ENCODE measurements around the gene RASA4B. TPM values are rescaled to one million over a fixed set of nuclear protein-coding genes. Genes with fewer than 3 reads are reported as not detected.

The RASA4B gene
- total and polyA plus RNA-seq, 9 of the 15 experiments (the other 6 are each of a cell fraction or from before 2014, with no cell fraction given), result 0.01 to 2.9 (median 1.5) TPM; not detected in 1

GRCh38 chr7:102439963-102440795, 77.4 kb downstream of the RASA4B start:
- Histone ChIP-seq H3K9me3 (replicated peaks; ENCODE audit: control insufficient read depth, insufficient read depth, low read depth, low read length) (no peaks in the 10 kb centered on the region), H3K9me1 (ENCODE audit: control insufficient read depth, insufficient read depth, low read length) (peaks cover 3% of the 10 kb centered on the region), H3K79me2 (ENCODE audit: control insufficient read depth, insufficient read depth, low read length) (no peaks in the 10 kb centered on the region), H3K4me2 (ENCODE audit: insufficient read depth, low read length) (no peak overlapping the region), H3K4me1 (replicated peaks in 1 of 2; ENCODE audit: control insufficient read depth in 2 of 2, insufficient read depth in 2 of 2, low read length in 2 of 2) (peaks cover 35 to 60% of the 10 kb centered on the region in 2 experiments), H3K27ac (ENCODE audit: extremely low read depth, low read depth, low read length) (no peak overlapping the region), H3K4me3 (no peak overlapping the region), H3K9ac (ENCODE audit: insufficient read depth in 1 of 2, low read depth in 2 of 2, low read length in 2 of 2) (no peak overlapping the region), H3K36me3 (ENCODE audit: control insufficient read depth, insufficient read depth, low read length) (peaks cover 26% of the 10 kb centered on the region; the same call in 2 of the 3 replicates), H4K20me1 (replicated peaks; ENCODE audit: control insufficient read depth, insufficient read depth, low read length) (no peaks in the 10 kb centered on the region; the same call in 1 of the 2 replicates), H2AFZ (ENCODE audit: low read depth, low read length) (no peak overlapping the region), H3K27me3 (ENCODE audit: control insufficient read depth in 2 of 2, insufficient read depth in 2 of 2, low read length in 2 of 2) (no peaks in the 10 kb centered on the region; a peak in 1 of 5 replicates)
- BruUV-seq (replicated peaks), result no TSS peak
- POLR2A ChIA-PET, result interaction anchor here (0.7 to 2.5 kb wide), 8 partner anchors 9 to 733 kb away, joined by 3 to 7 read pairs (median 4); no protein-coding TSS in a partner anchor
- WGBS (ENCODE audit: insufficient coverage, low coverage, missing lambda C conversion rate), result 31% methylated on average over 17 of the region's 17 CpGs
- ATAC-seq (peak; percentile 75), FAIRE-seq (peak; percentile 96), DNase-seq (ENCODE audit: extremely low read depth in 1 of 4, low spot score in 3 of 4) (peak; percentile 52 to 88 (median 67))
- intact Hi-C loops (cut with micrococcal nuclease) (loop anchor here (1.0 kb wide), 1 partner anchor 20 kb away; no protein-coding TSS in a partner anchor), in situ Hi-C loops (cut with MboI) (no loop called here)
- CTCF ChIA-PET (ENCODE audit: low intra/inter-chr PET ratio), result no interaction called here
- no peak for TF ChIP-seq CREBBP (IDR thresholded peaks at IDR 0.05; ENCODE audit: low read depth, low read length)
- no peak for TF ChIP-seq ZNF212 (CRISPR knock-in tag; IDR thresholded peaks at IDR 0.05)
- no peak for TF ChIP-seq CHAMP1 (IDR thresholded peaks at IDR 0.05)
- TF ChIP-seq JUNB (CRISPR knock-in tag; conservative IDR thresholded peaks at IDR 0.05), result no peak
- TF ChIP-seq PCBP2 (IDR thresholded peaks at IDR 0.05; ENCODE audit: low read depth, low read length, poor library complexity, severe bottlenecking), result no peak
- no peak for TF ChIP-seq HCFC1 (IDR thresholded peaks at IDR 0.05; ENCODE audit: low read depth, low read length)
- no peak for TF ChIP-seq E2F4 (CRISPR knock-in tag; IDR thresholded peaks at IDR 0.05; ENCODE audit: low read depth)
- no peak for TF ChIP-seq TAF7 (tag; IDR thresholded peaks at IDR 0.05)
- no peak for TF ChIP-seq ZNF277 (CRISPR knock-in tag; IDR thresholded peaks at IDR 0.05; ENCODE audit: borderline replicate concordance)
- TF ChIP-seq ZBTB11 (CRISPR knock-in tag; IDR thresholded peaks at IDR 0.05), result no peak
